Measurements from ENCODE around the gene ZAR1. TPM values are rescaled to one million over a fixed set of nuclear protein-coding genes. Genes with fewer than 3 reads are reported as not detected.

ZAR1 gene
- total and polyA plus RNA-seq, 5 experiments from 2014 or later: not detected

GRCh38 chr4:48493452-48494100, 3.5 kb downstream of the ZAR1 start:
- H3K36me3 Mint-ChIP-seq: peaks cover 1 to 14% (median 2%) of the 10 kb centered on the region in 3 donors
- H3K4me3 Mint-ChIP-seq: no peak overlapping the region
- H3K27me3 Mint-ChIP-seq: peaks cover 4 to 23% (median 15%) of the 10 kb centered on the region in 5 donors
- H3K9me3 Mint-ChIP-seq: no peaks in the 10 kb centered on the region
- DNase-seq (no peak), ATAC-seq (no peak)
- H3K27ac Mint-ChIP-seq: no peak overlapping the region
- POLR2A ChIA-PET: no interaction called here
- H3K4me1 Mint-ChIP-seq: peaks cover 0 to 8% (median 4%) of the 10 kb centered on the region in 4 donors

- peak overlapping the region in 1 of 10 donors; percentile 77 for H3K27ac Mint-ChIP-seq
- peaks cover 0 to 13% (median 0%) of the 10 kb centered on the region in 5 donors for H3K27me3 Mint-ChIP-seq
- no peak overlapping the region for H3K4me3 Mint-ChIP-seq
- POLR2A ChIA-PET: no interaction called here
- peaks cover 0 to 3% (median 0%) of the 10 kb centered on the region in 4 donors for H3K4me1 Mint-ChIP-seq
- H3K9me3 Mint-ChIP-seq: no peaks in the 10 kb centered on the region
- peaks cover 5 to 34% (median 10%) of the 10 kb centered on the region in 3 donors for H3K36me3 Mint-ChIP-seq
- DNase-seq: no peak
- no peak for ATAC-seq
Observed at GRCh38 chr4:48495941-48496340, 5.9 kb downstream of the ZAR1 start.

GRCh38 chr4:48498895-48499294, 8.8 kb downstream of the ZAR1 start:
- H3K36me3 Mint-ChIP-seq: peaks cover 5 to 53% (median 14%) of the 10 kb centered on the region in 3 donors
- H3K4me1 Mint-ChIP-seq: no peaks in the 10 kb centered on the region
- no peaks in the 10 kb centered on the region for H3K9me3 Mint-ChIP-seq
- DNase-seq (no peak), ATAC-seq (no peak)
- POLR2A ChIA-PET: no interaction called here
- H3K4me3 Mint-ChIP-seq: no peak overlapping the region
- H3K27ac Mint-ChIP-seq: peak overlapping the region in 1 of 10 donors; percentile 16
- H3K27me3 Mint-ChIP-seq: no peaks in the 10 kb centered on the region

GRCh38 chr4:48499551-48500066, 9.6 kb downstream of the ZAR1 start:
- Mint-ChIP-seq H3K27me3 (no peaks in the 10 kb centered on the region), H3K36me3 (peaks cover 5 to 59% (median 12%) of the 10 kb centered on the region in 3 donors), H3K4me1 (no peaks in the 10 kb centered on the region), H3K9me3 (no peaks in the 10 kb centered on the region), H3K27ac (no peak overlapping the region), H3K4me3 (no peak overlapping the region)
- DNase-seq (no peak), ATAC-seq (no peak)
- POLR2A ChIA-PET: no interaction called here

GRCh38 chr4:48503233-48504025, 13.4 kb downstream of the ZAR1 start:
- Mint-ChIP-seq H3K4me1 (no peaks in the 10 kb centered on the region), H3K27ac (peak overlapping the region in 1 of 10 donors; percentile 14), H3K27me3 (no peaks in the 10 kb centered on the region), H3K9me3 (no peaks in the 10 kb centered on the region), H3K4me3 (no peak overlapping the region), H3K36me3 (peaks cover 5 to 71% (median 16%) of the 10 kb centered on the region in 3 donors)
- POLR2A ChIA-PET: no interaction called here
- ATAC-seq (no peak), DNase-seq (no peak)

GRCh38 chr4:48504026-48504330, 13.9 kb downstream of the ZAR1 start:
- POLR2A ChIA-PET: no interaction called here
- DNase-seq: no peak
- peak overlapping the region in 1 of 10 donors; percentile 14 for H3K27ac Mint-ChIP-seq

GRCh38 chr4:48504352-48504751, 14.3 kb downstream of the ZAR1 start:
- no peak overlapping the region for H3K27ac Mint-ChIP-seq

More at GRCh38 chr4:48504026-48504330, 13.9 kb downstream of the ZAR1 start:
- Mint-ChIP-seq H3K9me3 (no peaks in the 10 kb centered on the region), H3K4me3 (no peak overlapping the region), H3K27me3 (no peaks in the 10 kb centered on the region), H3K4me1 (no peaks in the 10 kb centered on the region), H3K36me3 (peaks cover 5 to 72% (median 15%) of the 10 kb centered on the region in 3 donors)
- no peak for ATAC-seq

GRCh38 chr4:48506716-48507115, 16.7 kb downstream of the ZAR1 start:
- H3K4me3 Mint-ChIP-seq: no peak overlapping the region
- H3K9me3 Mint-ChIP-seq: no peaks in the 10 kb centered on the region
- POLR2A ChIA-PET: no interaction called here
- no peaks in the 10 kb centered on the region for H3K27me3 Mint-ChIP-seq
- H3K36me3 Mint-ChIP-seq: peaks cover 0 to 74% (median 19%) of the 10 kb centered on the region in 3 donors
- no peaks in the 10 kb centered on the region for H3K4me1 Mint-ChIP-seq
- ATAC-seq (no peak), DNase-seq (no peak)
- peak overlapping the region in 1 of 10 donors; percentile 34 for H3K27ac Mint-ChIP-seq

More at GRCh38 chr4:48504352-48504751, 14.3 kb downstream of the ZAR1 start:
- no peak overlapping the region for H3K4me3 Mint-ChIP-seq
- H3K4me1 Mint-ChIP-seq: no peaks in the 10 kb centered on the region
- no peaks in the 10 kb centered on the region for H3K9me3 Mint-ChIP-seq
- no peak for ATAC-seq
- DNase-seq: no peak
- no peaks in the 10 kb centered on the region for H3K27me3 Mint-ChIP-seq
- POLR2A ChIA-PET: no interaction called here
- H3K36me3 Mint-ChIP-seq: peaks cover 1 to 72% (median 15%) of the 10 kb centered on the region in 3 donors

GRCh38 chr4:48509543-48509942, 19.5 kb downstream of the ZAR1 start:
- DNase-seq (no peak), ATAC-seq (no peak)
- Mint-ChIP-seq H3K9me3 (no peaks in the 10 kb centered on the region), H3K4me1 (no peaks in the 10 kb centered on the region), H3K27ac (no peak overlapping the region), H3K36me3 (peaks cover 0 to 78% (median 31%) of the 10 kb centered on the region in 3 donors), H3K4me3 (no peak overlapping the region), H3K27me3 (no peaks in the 10 kb centered on the region)
- POLR2A ChIA-PET: no interaction called here

- Mint-ChIP-seq H3K4me1 (peaks cover 0 to 2% (median 0%) of the 10 kb centered on the region in 4 donors), H3K9me3 (no peaks in the 10 kb centered on the region), H3K27me3 (no peaks in the 10 kb centered on the region), H3K36me3 (peaks cover 17 to 86% (median 42%) of the 10 kb centered on the region in 3 donors), H3K4me3 (no peak overlapping the region), H3K27ac (peak overlapping the region in 1 of 10 donors; percentile 40)
- DNase-seq (no peak), ATAC-seq (no peak)
- POLR2A ChIA-PET: no interaction called here
Observed at GRCh38 chr4:48518143-48518542, 28.1 kb downstream of the ZAR1 start.

GRCh38 chr4:48526406-48526805, 36.4 kb downstream of the ZAR1 start:
- H3K4me3 Mint-ChIP-seq: no peak overlapping the region
- H3K27ac Mint-ChIP-seq: peak overlapping the region in 2 of 10 donors; percentile 7 to 67
- DNase-seq: no peak
- H3K36me3 Mint-ChIP-seq: peaks cover 29 to 89% (median 48%) of the 10 kb centered on the region in 3 donors
- H3K4me1 Mint-ChIP-seq: no peaks in the 10 kb centered on the region
- H3K27me3 Mint-ChIP-seq: no peaks in the 10 kb centered on the region
- POLR2A ChIA-PET: interaction anchor here (0.7 kb wide), 1 partner anchor 25 kb away, joined by 3 read pairs; no protein-coding TSS in a partner anchor
- no peaks in the 10 kb centered on the region for H3K9me3 Mint-ChIP-seq
- no peak for ATAC-seq

- POLR2A ChIA-PET: no interaction called here
- Mint-ChIP-seq H3K4me3 (no peak overlapping the region), H3K27ac (peak overlapping the region in 1 of 10 donors; percentile 31), H3K36me3 (peaks cover 0 to 84% (median 45%) of the 10 kb centered on the region in 3 donors), H3K4me1 (no peaks in the 10 kb centered on the region), H3K9me3 (no peaks in the 10 kb centered on the region), H3K27me3 (no peaks in the 10 kb centered on the region)
- ATAC-seq (no peak), DNase-seq (no peak)
Observed at GRCh38 chr4:48538358-48538757, 48.3 kb downstream of the ZAR1 start.

- ATAC-seq: no peak
- peaks cover 0 to 84% (median 41%) of the 10 kb centered on the region in 3 donors for H3K36me3 Mint-ChIP-seq
- POLR2A ChIA-PET: no interaction called here
- H3K9me3 Mint-ChIP-seq: no peaks in the 10 kb centered on the region
- no peaks in the 10 kb centered on the region for H3K27me3 Mint-ChIP-seq
- no peak overlapping the region for H3K4me3 Mint-ChIP-seq
- H3K27ac Mint-ChIP-seq: no peak overlapping the region
- DNase-seq: no peak
- H3K4me1 Mint-ChIP-seq: no peaks in the 10 kb centered on the region
Observed at GRCh38 chr4:48539597-48539996, 49.5 kb downstream of the ZAR1 start.
